IMR-90 (cell line): Measurements from ENCODE around the gene PFKL. TPM values are rescaled to one million over a fixed set of nuclear protein-coding genes. Genes with fewer than 3 reads are reported as not detected.

ENCODE experiments used
- ATAC-seq: fragments of 200-7000 bp; cut with Tn5 transposase; 2 replicates; pipeline ENCODE4 v1.9.1; 2020; ENCODE audit warnings: low read depth, mild to moderate bottlenecking, moderate library complexity
- BruUV-seq: library from RNA; stranded (reverse); fragments of 400-500 nt; replicated peaks from 2 replicates; lab custom pipeline; 2021; lab: Mats Ljungman, UMichigan
- CTCF ChIA-PET: fragments of 300-600 bp; formaldehyde crosslinking; extraction: SDS; loops from one replicate; lab custom pipeline; 2021; ENCODE audit warnings: antibody characterized with exemption; lab: Yijun Ruan, JAX
- POLR2A ChIA-PET: fragments of 300-600 bp; sonication (Branson Sonifier 250); formaldehyde crosslinking; loops from one replicate; lab custom pipeline; 2022; ENCODE audit warnings: antibody characterized with exemption; ENCODE audit not compliant: unreplicated experiment; lab: Charles Lee
- DNase-seq: peaks from one replicate; pipeline ENCODE4 v3.0.0; 2013
- H2AFZ ChIP-seq: replicated peaks from 2 replicates; pipeline ENCODE3; 2013; ENCODE audit warnings: low read length, mild to moderate bottlenecking; ENCODE audit not compliant: poor library complexity
- H2AK5ac ChIP-seq: 2 replicates; pipeline ENCODE4 v1.6.1; 2013; ENCODE audit warnings: low read depth, low read length, inconsistent platforms
- H2AK9ac ChIP-seq: replicated peaks from 2 replicates; pipeline ENCODE3; 2013; ENCODE audit warnings: mild to moderate bottlenecking, low read depth, low read length, moderate library complexity; ENCODE audit not compliant: poor library complexity
- H2BK120ac ChIP-seq: 2 replicates; pipeline ENCODE4 v1.6.1; 2013; ENCODE audit warnings: low read depth, low read length, inconsistent platforms
- H2BK15ac ChIP-seq: 3 replicates; pipeline ENCODE4 v1.6.1; 2013; ENCODE audit warnings: low read depth, low read length, inconsistent platforms
- H2BK20ac ChIP-seq: 2 replicates; pipeline ENCODE4 v1.6.1; 2013; ENCODE audit warnings: low read depth, mild to moderate bottlenecking, inconsistent platforms, low read length, moderate library complexity
- H2BK5ac ChIP-seq: 2 replicates; pipeline ENCODE4 v1.6.1; 2013; ENCODE audit warnings: mild to moderate bottlenecking, low read depth, low read length, inconsistent platforms; ENCODE audit not compliant: poor library complexity, severe bottlenecking
- H3K14ac ChIP-seq: replicated peaks from 2 replicates; pipeline ENCODE4 v1.6.1; 2013; ENCODE audit warnings: low read depth, low read length, inconsistent platforms
- H3K18ac ChIP-seq: 2 replicates; pipeline ENCODE4 v1.6.1; 2013; ENCODE audit warnings: low read depth, low read length, control low read depth
- H3K23ac ChIP-seq: 2 replicates; pipeline ENCODE4 v1.6.1; 2013; ENCODE audit warnings: low read depth, low read length, inconsistent platforms
- H3K27ac ChIP-seq: 2 replicates; pipeline ENCODE4 v1.5.1; 2013; ENCODE audit warnings: mild to moderate bottlenecking, control low read depth, low read length; ENCODE audit not compliant: insufficient read depth
- H3K27me3 ChIP-seq: 2 replicates; pipeline ENCODE4 v1.6.1; 2013; ENCODE audit warnings: low read length; ENCODE audit not compliant: control insufficient read depth, insufficient read depth
- H3K36me3 ChIP-seq: 2 replicates; pipeline ENCODE4 v1.6.1; 2013; ENCODE audit warnings: low read length, mixed read lengths; ENCODE audit not compliant: control insufficient read depth, insufficient read depth
- H3K4ac ChIP-seq: 2 replicates; pipeline ENCODE4 v1.6.1; 2013; ENCODE audit warnings: low read depth, low read length, inconsistent platforms
- H3K4me1 ChIP-seq: 2 replicates; pipeline ENCODE4 v1.6.1; 2013; ENCODE audit warnings: low read length, mixed read lengths; ENCODE audit not compliant: control insufficient read depth, insufficient read depth
- H3K4me2 ChIP-seq: 2 replicates; pipeline ENCODE4 v1.6.1; 2013; ENCODE audit warnings: low read depth, mild to moderate bottlenecking, control low read depth, low read length, moderate library complexity
- H3K4me3 ChIP-seq: 2 replicates; pipeline ENCODE4 v1.5.1; 2013; ENCODE audit warnings: low read depth, mild to moderate bottlenecking, control low read depth, low read length, moderate library complexity; ENCODE audit not compliant: insufficient read depth
- H3K56ac ChIP-seq: 2 replicates; pipeline ENCODE4 v1.6.1; 2013; ENCODE audit warnings: low read length, inconsistent platforms; ENCODE audit not compliant: insufficient read depth; ENCODE audit errors: extremely low read depth
- H3K79me1 ChIP-seq, 2 experiments: 2 replicates each; pipeline ENCODE4 v1.6.1; 2013; ENCODE audit warnings: low read length in 2 of 2, inconsistent platforms in 1 of 2, low read depth in 1 of 2
- H3K9ac ChIP-seq: 2 replicates; pipeline ENCODE4 v1.6.1; 2013; ENCODE audit warnings: low read depth, low read length, control low read depth
- H3K9me1 ChIP-seq: 2 replicates; pipeline ENCODE4 v1.6.1; 2013; ENCODE audit warnings: low read length, inconsistent platforms; ENCODE audit not compliant: insufficient read depth
- H3K9me3 ChIP-seq: 2 replicates; pipeline ENCODE4 v1.6.1; 2013; ENCODE audit warnings: low read length; ENCODE audit not compliant: control insufficient read depth, insufficient read depth
- H4K20me1 ChIP-seq: 2 replicates; pipeline ENCODE4 v1.6.1; 2013; ENCODE audit warnings: low read length, inconsistent platforms; ENCODE audit not compliant: insufficient read depth
- H4K5ac ChIP-seq: 2 replicates; pipeline ENCODE4 v1.6.1; 2013; ENCODE audit warnings: mild to moderate bottlenecking, low read depth, low read length, control low read depth
- H4K8ac ChIP-seq, 2 experiments: 2 replicates each; pipeline ENCODE4 v1.6.1; 2013; ENCODE audit warnings: low read depth in 2 of 2, low read length in 2 of 2, control low read depth in 1 of 2, inconsistent platforms in 1 of 2
- H4K91ac ChIP-seq: 2 replicates; pipeline ENCODE4 v1.6.1; 2013; ENCODE audit warnings: low read depth, low read length, inconsistent platforms; ENCODE audit not compliant: insufficient read depth
- CHD1 ChIP-seq: IDR thresholded peaks from 2 replicates; pipeline ENCODE4 v1.6.1; 2012; ENCODE audit warnings: low read depth, low read length, improper control_type of control experiment
- CTCF ChIP-seq: conservative IDR thresholded peaks from 2 replicates; pipeline ENCODE4 v1.5.1; 2012; ENCODE audit warnings: mild to moderate bottlenecking, low read depth, low read length, improper control_type of control experiment
- NFE2L2 ChIP-seq: fragments of 150-350 bp; IDR thresholded peaks from 2 replicates; pipeline ENCODE4 v1.6.1; 2016; ENCODE audit warnings: low read depth, mild to moderate bottlenecking, low read length
- RFX5 ChIP-seq: IDR thresholded peaks from 2 replicates; pipeline ENCODE4 v1.8.0; 2012; ENCODE audit warnings: low read depth, mild to moderate bottlenecking, low read length, moderate library complexity
- WGBS, 2 experiments: methylation state at CpG; one replicate each; pipeline versions ENCODE4 v1.1.5 to v1.1.7; 2013; ENCODE audit warnings: missing lambda C conversion rate in 2 of 2; ENCODE audit not compliant: insufficient read length in 1 of 2; ENCODE audit errors: extremely low coverage in 2 of 2; 5-methylcytosine and 5-hydroxymethylcytosine counted together
- dilution Hi-C: fragments of 300-500 bp; cut with HindIII; formaldehyde crosslinking; loops from one replicate; pipeline ENCODE4 v1.14.3; 2018; ENCODE audit warnings: low sequenced_read_pairs; ENCODE audit not compliant: unreplicated experiment
- in situ Hi-C: fragments of 300-500 bp; cut with MboI; formaldehyde crosslinking; loops from 3 replicates; pipeline ENCODE4 v1.14.3; 2019; ENCODE audit warnings: low sequenced_read_pairs, inconsistent platforms, mixed read lengths
- intact Hi-C: fragments of 100-400 bp; cut with micrococcal nuclease; formaldehyde crosslinking; loops from 2 replicates; pipeline ENCODE4 v1.10.0; 2022
- polyA plus RNA-seq, 3 experiments: library from polyadenylated mRNA; depleted of rRNA; stranded (reverse); fragments of >200 nt; gene quantifications; 2 replicates each; pipeline ENCODE4 v1.2.3, GENCODE V29; 2012; ENCODE audit warnings: low replicate concordance in 1 of 3
- total RNA-seq: library from RNA; depleted of rRNA; stranded (reverse); fragments of >200 nt; gene quantifications from 2 replicates; pipeline ENCODE4 v1.2.3, GENCODE V29; 2012

PFKL gene
- total and polyA plus RNA-seq, 2 of the 4 experiments (the other 2 are of a cell fraction): 103 to 126 TPM

- peaks cover 45% of the 10 kb centered on the region for H3K36me3 ChIP-seq
- POLR2A ChIA-PET: no interaction called here
- ATAC-seq: no peak
Observed at GRCh38 chr21:44326716-44327602, 27.1 kb downstream of the PFKL start.

More at GRCh38 chr21:44326716-44327602, 27.1 kb downstream of the PFKL start:
- H2BK15ac ChIP-seq: no peak overlapping the region
- H3K9me1 ChIP-seq: no peaks in the 10 kb centered on the region
- H3K4me1 ChIP-seq: no peaks in the 10 kb centered on the region
- H4K8ac ChIP-seq: no peak overlapping the region
- no peak overlapping the region for H2AK9ac ChIP-seq
- no peak overlapping the region for H2BK5ac ChIP-seq
- BruUV-seq: TSS peak; percentile 73
- no peak overlapping the region for H3K18ac ChIP-seq
- DNase-seq: no peak
- H3K4ac ChIP-seq: no peak overlapping the region
- H2AFZ ChIP-seq: no peak overlapping the region
- H3K14ac ChIP-seq: no peak overlapping the region
- H3K56ac ChIP-seq: no peak overlapping the region
- no peak overlapping the region for H3K9ac ChIP-seq
- TF ChIP-seq NFE2L2 (no peak), CHD1 (no peak), RFX5 (no peak), CTCF (no peak)
- H4K91ac ChIP-seq: no peak overlapping the region
- H4K5ac ChIP-seq: no peak overlapping the region
- H3K4me2 ChIP-seq: no peak overlapping the region
- 100% methylated on average over 2 of the region's 26 CpGs; no CpG with 5 or more reads in 1 of the 2 experiments for WGBS, 2 experiments
- CTCF ChIA-PET: no interaction called here
- no peak overlapping the region for H2AK5ac ChIP-seq
- intact Hi-C loops (no loop called here), in situ Hi-C loops (no loop called here), dilution Hi-C loops (no loop called here)
- no peaks in the 10 kb centered on the region for H3K27me3 ChIP-seq
- H2BK120ac ChIP-seq: no peak overlapping the region
- no peak overlapping the region for H3K27ac ChIP-seq
- no peaks in the 10 kb centered on the region for H3K9me3 ChIP-seq
- no peak overlapping the region for H2BK20ac ChIP-seq
- H3K79me1 ChIP-seq: no peaks in the 10 kb centered on the region
- H3K4me3 ChIP-seq: no peak overlapping the region
- no peak overlapping the region for H3K23ac ChIP-seq
- peaks cover 11% of the 10 kb centered on the region for H4K20me1 ChIP-seq
